GM12873 (cell line): ENCODE measurements around the gene FNIP1.

Source experiments
- CTCF ChIP-seq: IDR thresholded peaks from 2 replicates; pipeline ENCODE4 v1.5.1; 2012; ENCODE audit warnings: low read depth, mild to moderate bottlenecking, moderate library complexity, low read length, control low read depth; ENCODE audit not compliant: insufficient read depth; ENCODE audit errors: missing control alignments

FNIP1 gene

GRCh38 chr5:131792896-131793295 is 3.9 kb downstream of the FNIP1 start:
- no peak for TF ChIP-seq CTCF

- no peak for TF ChIP-seq CTCF
Observed at GRCh38 chr5:131791866-131792265, 5.0 kb downstream of the FNIP1 start.

GRCh38 chr5:131790550-131790949 is 6.3 kb downstream of the FNIP1 start:
- TF ChIP-seq CTCF: no peak

GRCh38 chr5:131789765-131790164 is 7.1 kb downstream of the FNIP1 start:
- TF ChIP-seq CTCF: no peak

GRCh38 chr5:131787736-131788135 is 9.1 kb downstream of the FNIP1 start:
- TF ChIP-seq CTCF: no peak

GRCh38 chr5:131786900-131787692 is 9.7 kb downstream of the FNIP1 start:
- TF ChIP-seq CTCF: no peak

- TF ChIP-seq CTCF: no peak
Observed at GRCh38 chr5:131786036-131786435, 10.8 kb downstream of the FNIP1 start.
